NCI-H82 treated with DMSO at 0.1 percent for 48 hours (cell line): ENCODE measurements around the gene NTM.
"Not testable (repeated sequence)": the region's sequence is repeated elsewhere in the genome, so short reads cannot be mapped to it uniquely, and the experiment has no call there.

Source experiments
- DNase-seq: peaks from one replicate; lab custom pipeline; 2025; ENCODE audit not compliant: unreplicated experiment; lab: John Stamatoyannopoulos, UW

NTM gene

GRCh38 chr11:132358573-132358953 lies 988.1 kb downstream of the NTM start:
- DNase-seq: no peak

GRCh38 chr11:132361011-132361550 lies 990.7 kb downstream of the NTM start:
- DNase-seq: no peak

DNA sequence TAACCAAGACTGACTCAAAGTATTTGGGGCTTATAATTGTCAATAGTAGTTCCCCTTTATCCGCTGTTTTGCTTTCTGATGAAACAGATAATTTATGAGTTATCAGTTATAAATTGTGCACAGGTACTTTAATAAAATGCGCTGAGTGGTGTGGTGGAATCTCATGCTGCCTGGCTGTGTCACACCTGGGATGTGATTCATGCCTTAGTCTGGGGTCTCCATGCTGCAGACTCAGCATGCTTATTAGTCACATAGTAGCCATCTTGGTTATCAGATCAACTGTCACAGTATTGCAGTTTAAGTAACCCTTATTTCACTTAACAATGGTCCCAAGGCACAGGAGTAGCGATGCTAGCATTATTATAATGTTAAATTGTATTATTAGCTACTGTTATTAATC lies 995.2 kb downstream of the NTM start:
- no peak for DNase-seq

DNA sequence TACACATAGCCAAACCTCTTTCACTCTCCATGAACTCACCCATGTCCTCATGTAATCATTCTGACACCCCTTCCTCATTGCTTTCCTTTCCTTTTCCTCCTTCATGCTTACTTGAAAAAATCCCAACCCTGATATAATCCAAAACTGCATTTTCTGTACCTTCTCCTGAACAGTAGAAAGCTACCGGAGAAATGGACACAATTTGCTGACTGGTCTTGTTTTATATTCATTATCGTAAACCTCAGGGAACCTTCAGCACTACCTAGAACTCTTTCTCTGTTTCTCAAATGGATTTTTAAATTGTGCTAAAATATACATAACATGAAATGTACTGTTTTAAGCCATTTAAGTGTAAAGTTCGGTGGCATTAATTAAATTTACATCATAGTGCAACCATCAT lies 996.9 kb downstream of the NTM start:
- no peak for DNase-seq

DNA sequence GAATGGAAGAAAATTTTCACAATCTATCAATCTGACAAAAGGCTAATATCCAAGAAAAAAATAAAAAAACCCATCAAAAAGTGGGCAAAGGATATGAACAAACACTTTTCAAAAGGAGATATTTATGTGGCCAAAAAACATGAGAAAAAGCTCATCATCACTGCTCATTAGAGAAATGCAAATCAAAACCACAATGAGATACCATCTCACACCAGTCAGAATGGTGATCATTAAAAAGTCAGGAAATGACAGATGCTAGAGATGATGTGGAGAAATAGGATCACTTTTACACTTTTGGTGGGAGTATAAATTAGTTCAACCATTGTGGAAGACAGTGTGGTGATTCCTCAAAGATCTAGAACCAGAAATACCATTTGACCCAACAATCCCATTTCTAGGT lies 999.7 kb downstream of the NTM start:
- DNase-seq: not testable (repeated sequence)

- DNase-seq: no peak
Observed at GRCh38 chr11:132373405-132374143, 1003.2 kb downstream of the NTM start.

GRCh38 chr11:132379540-132379939 lies 1009.1 kb downstream of the NTM start:
- DNase-seq: no peak
